Astrocyte (in vitro differentiated cells and primary cell): ENCODE data around the gene MFNG. TPM values are rescaled to one million over a fixed set of nuclear protein-coding genes. Genes with fewer than 3 reads are reported as not detected.
A peak's percentile ranks its signal among the peaks of the same experiment; 100 is the strongest.

Source experiments
- DNase-seq: peaks from one replicate; pipeline ENCODE4 v3.0.0-alpha.2; 2010; ENCODE audit warnings: low read depth
- FAIRE-seq: peaks from 2 replicates; lab custom pipeline; 2011; peaks lifted over from hg19 to GRCh38; lab: Jason Lieb, UNC
- H2AFZ ChIP-seq: 2 replicates; pipeline ENCODE4 v1.6.0; 2012; ENCODE audit warnings: low read depth, low read length, inconsistent platforms
- H3K27ac ChIP-seq: 2 replicates; pipeline ENCODE4 v1.5.1; 2011; ENCODE audit warnings: low read depth, low read length, inconsistent platforms
- H3K27me3 ChIP-seq: 2 replicates; pipeline ENCODE4 v1.6.0; 2011; ENCODE audit warnings: low read length, inconsistent platforms; ENCODE audit not compliant: insufficient read depth
- H3K36me3 ChIP-seq: 2 replicates; pipeline ENCODE4 v1.5.1; 2011; ENCODE audit warnings: low read length, inconsistent platforms; ENCODE audit not compliant: insufficient read depth
- H3K4me1 ChIP-seq: 2 replicates; pipeline ENCODE4 v1.5.1; 2011; ENCODE audit warnings: low read length, inconsistent platforms; ENCODE audit not compliant: insufficient read depth
- H3K4me2 ChIP-seq: 2 replicates; pipeline ENCODE4 v1.6.0; 2012; ENCODE audit warnings: low read length, inconsistent platforms
- H3K4me3 ChIP-seq: 2 replicates; pipeline ENCODE4 v1.5.1; 2011; ENCODE audit warnings: low read depth, mild to moderate bottlenecking, low read length, inconsistent platforms; ENCODE audit not compliant: insufficient read depth
- H3K79me2 ChIP-seq: 2 replicates; pipeline ENCODE4 v1.6.0; 2012; ENCODE audit warnings: mild to moderate bottlenecking, low read length, inconsistent platforms; ENCODE audit not compliant: insufficient read depth
- H3K9ac ChIP-seq: 2 replicates; pipeline ENCODE4 v1.6.0; 2012; ENCODE audit warnings: mild to moderate bottlenecking, low read length, inconsistent platforms
- H3K9me3 ChIP-seq: 2 replicates; pipeline ENCODE4 v1.5.1; 2012; ENCODE audit warnings: low read depth, mild to moderate bottlenecking, low read length, inconsistent platforms; ENCODE audit not compliant: insufficient read depth
- H4K20me1 ChIP-seq: 2 replicates; pipeline ENCODE4 v1.6.0; 2012; ENCODE audit warnings: low read length, inconsistent platforms; ENCODE audit not compliant: insufficient read depth
- H3K27ac Mint-ChIP-seq: one replicate; pipeline ENCODE4 v1.8.0; 2021; ENCODE audit warnings: mild to moderate bottlenecking, mixed read lengths; ENCODE audit not compliant: unreplicated experiment
- H3K27me3 Mint-ChIP-seq: one replicate; pipeline ENCODE4 v1.8.0; 2021; ENCODE audit warnings: low read depth, mixed read lengths; ENCODE audit not compliant: unreplicated experiment
- H3K36me3 Mint-ChIP-seq: one replicate; pipeline ENCODE4 v1.8.0; 2021; ENCODE audit warnings: low read depth, mixed read lengths; ENCODE audit not compliant: unreplicated experiment
- H3K4me1 Mint-ChIP-seq: one replicate; pipeline ENCODE4 v1.8.0; 2021; ENCODE audit warnings: low read depth, mixed read lengths; ENCODE audit not compliant: unreplicated experiment
- H3K4me3 Mint-ChIP-seq: one replicate; pipeline ENCODE4 v1.8.0; 2021; ENCODE audit warnings: mild to moderate bottlenecking, moderate library complexity, mixed read lengths; ENCODE audit not compliant: unreplicated experiment
- H3K9me3 Mint-ChIP-seq: one replicate; pipeline ENCODE4 v1.8.0; 2021; ENCODE audit warnings: mild to moderate bottlenecking, mixed read lengths; ENCODE audit not compliant: unreplicated experiment
- EZH2 ChIP-seq: IDR thresholded peaks from 2 replicates; pipeline ENCODE4 v1.6.1; 2012; ENCODE audit warnings: mild to moderate bottlenecking, low read length, inconsistent platforms; ENCODE audit not compliant: insufficient read depth
- total RNA-seq: library from RNA; stranded (reverse); gene quantifications from 2 replicates; pipeline ENCODE4 v1.2.1, GENCODE V29; 2021
- TF ChIP-seq, protein P1 (sequence below): IDR thresholded peaks from 2 replicates; pipeline ENCODE4 v1.5.1; 2011; ENCODE audit warnings: low read depth, mild to moderate bottlenecking, inconsistent platforms, low read length, moderate library complexity; ENCODE audit not compliant: insufficient read depth

The MFNG gene
- total RNA-seq, 1 donor from 2014 or later: 1.4 TPM

DNA sequence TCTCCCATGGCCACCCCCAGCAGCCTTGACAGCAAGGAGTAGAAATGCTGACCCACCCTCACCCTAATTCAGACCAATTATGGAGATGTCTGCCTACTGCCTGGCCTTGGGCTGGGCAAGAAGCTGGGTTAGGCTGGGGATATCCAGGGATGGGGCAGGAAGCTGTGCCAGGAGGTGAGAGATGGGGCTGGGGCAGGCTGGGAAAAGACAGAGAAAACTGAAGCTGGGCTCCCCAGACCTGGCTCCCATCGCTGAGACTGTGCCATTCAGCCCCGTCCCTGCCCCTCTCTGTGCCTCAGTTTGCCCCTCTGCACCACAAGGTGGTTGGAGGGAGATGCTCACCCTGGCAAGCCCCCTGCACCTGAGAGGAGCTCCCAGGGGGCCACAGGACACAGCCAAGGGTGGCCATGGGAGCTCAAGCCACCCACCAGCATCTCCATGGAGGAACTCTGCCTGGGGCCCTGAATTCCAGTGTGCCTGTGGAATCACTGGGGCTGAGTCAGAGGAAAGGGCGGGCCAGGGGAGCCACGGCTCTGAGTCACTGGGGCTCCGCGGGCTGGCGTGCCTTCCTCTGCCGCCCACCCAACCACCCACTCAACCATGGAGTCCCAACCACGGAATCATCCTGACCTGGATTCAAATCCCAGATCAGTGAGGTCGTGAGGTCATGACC, 39.0 kb upstream of the MFNG start:
- Histone ChIP-seq H2AFZ (peak overlapping the region; percentile 30), H3K4me1 (peaks cover 24% of the 10 kb centered on the region), H3K4me2 (peak overlapping the region; percentile 67), H3K27ac (peak overlapping the region; percentile 84), H4K20me1 (no peaks in the 10 kb centered on the region), H3K27me3 (no peaks in the 10 kb centered on the region), H3K36me3 (no peaks in the 10 kb centered on the region), H3K4me3 (no peak overlapping the region), H3K9ac (peak overlapping the region; percentile 27), H3K79me2 (no peaks in the 10 kb centered on the region), H3K9me3 (no peaks in the 10 kb centered on the region)
- DNase-seq (peak; percentile 76), FAIRE-seq (peak; percentile 81)
- Mint-ChIP-seq H3K36me3 (peaks cover 2% of the 10 kb centered on the region), H3K4me3 (no peak overlapping the region), H3K9me3 (no peaks in the 10 kb centered on the region), H3K27me3 (peaks cover 5% of the 10 kb centered on the region), H3K27ac (peak overlapping the region; percentile 47), H3K4me1 (peaks cover 29% of the 10 kb centered on the region)
- TF ChIP-seq EZH2: no peak
- TF ChIP-seq, protein P1, sequence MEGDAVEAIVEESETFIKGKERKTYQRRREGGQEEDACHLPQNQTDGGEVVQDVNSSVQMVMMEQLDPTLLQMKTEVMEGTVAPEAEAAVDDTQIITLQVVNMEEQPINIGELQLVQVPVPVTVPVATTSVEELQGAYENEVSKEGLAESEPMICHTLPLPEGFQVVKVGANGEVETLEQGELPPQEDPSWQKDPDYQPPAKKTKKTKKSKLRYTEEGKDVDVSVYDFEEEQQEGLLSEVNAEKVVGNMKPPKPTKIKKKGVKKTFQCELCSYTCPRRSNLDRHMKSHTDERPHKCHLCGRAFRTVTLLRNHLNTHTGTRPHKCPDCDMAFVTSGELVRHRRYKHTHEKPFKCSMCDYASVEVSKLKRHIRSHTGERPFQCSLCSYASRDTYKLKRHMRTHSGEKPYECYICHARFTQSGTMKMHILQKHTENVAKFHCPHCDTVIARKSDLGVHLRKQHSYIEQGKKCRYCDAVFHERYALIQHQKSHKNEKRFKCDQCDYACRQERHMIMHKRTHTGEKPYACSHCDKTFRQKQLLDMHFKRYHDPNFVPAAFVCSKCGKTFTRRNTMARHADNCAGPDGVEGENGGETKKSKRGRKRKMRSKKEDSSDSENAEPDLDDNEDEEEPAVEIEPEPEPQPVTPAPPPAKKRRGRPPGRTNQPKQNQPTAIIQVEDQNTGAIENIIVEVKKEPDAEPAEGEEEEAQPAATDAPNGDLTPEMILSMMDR: no peak

DNA sequence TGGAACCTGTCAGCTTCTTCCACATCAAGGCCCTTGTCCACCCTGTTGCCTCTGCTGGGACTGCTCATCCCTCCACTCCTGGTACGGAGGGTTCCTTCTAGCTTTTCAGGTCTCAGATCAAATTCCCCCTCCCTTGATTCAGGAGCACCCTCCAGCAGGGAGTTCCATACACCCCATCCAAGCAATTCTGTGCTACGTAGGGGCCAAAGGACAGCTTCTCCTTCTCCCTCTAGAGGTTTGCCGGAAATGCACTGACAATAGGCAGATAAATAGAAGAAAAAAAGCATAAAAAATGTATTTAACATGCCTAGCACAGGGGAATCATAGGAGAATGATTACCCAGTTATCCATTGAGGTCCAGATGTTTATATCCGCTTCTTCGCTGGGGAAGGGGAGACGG, 36.3 kb upstream of the MFNG start:
- no peaks in the 10 kb centered on the region for H3K36me3 ChIP-seq
- DNase-seq (no peak), FAIRE-seq (no peak)
- no peak overlapping the region for H3K4me2 ChIP-seq
- H3K4me1 Mint-ChIP-seq: peaks cover 29% of the 10 kb centered on the region
- peak overlapping the region; percentile 14 for H3K27ac Mint-ChIP-seq
- peaks cover 5% of the 10 kb centered on the region for H4K20me1 ChIP-seq
- peak overlapping the region; percentile 34 for H3K4me3 Mint-ChIP-seq
- TF ChIP-seq EZH2: no peak
- TF ChIP-seq, protein P1: no peak
- no peak overlapping the region for H3K4me3 ChIP-seq
- H3K27me3 ChIP-seq: no peaks in the 10 kb centered on the region
- H3K79me2 ChIP-seq: peaks cover 17% of the 10 kb centered on the region
- no peaks in the 10 kb centered on the region for H3K36me3 Mint-ChIP-seq
- no peak overlapping the region for H3K9ac ChIP-seq
- no peaks in the 10 kb centered on the region for H3K9me3 Mint-ChIP-seq
- no peak overlapping the region for H3K27ac ChIP-seq
- peaks cover 3% of the 10 kb centered on the region for H3K27me3 Mint-ChIP-seq
- no peak overlapping the region for H2AFZ ChIP-seq
- peaks cover 37% of the 10 kb centered on the region for H3K4me1 ChIP-seq
- no peaks in the 10 kb centered on the region for H3K9me3 ChIP-seq

DNA sequence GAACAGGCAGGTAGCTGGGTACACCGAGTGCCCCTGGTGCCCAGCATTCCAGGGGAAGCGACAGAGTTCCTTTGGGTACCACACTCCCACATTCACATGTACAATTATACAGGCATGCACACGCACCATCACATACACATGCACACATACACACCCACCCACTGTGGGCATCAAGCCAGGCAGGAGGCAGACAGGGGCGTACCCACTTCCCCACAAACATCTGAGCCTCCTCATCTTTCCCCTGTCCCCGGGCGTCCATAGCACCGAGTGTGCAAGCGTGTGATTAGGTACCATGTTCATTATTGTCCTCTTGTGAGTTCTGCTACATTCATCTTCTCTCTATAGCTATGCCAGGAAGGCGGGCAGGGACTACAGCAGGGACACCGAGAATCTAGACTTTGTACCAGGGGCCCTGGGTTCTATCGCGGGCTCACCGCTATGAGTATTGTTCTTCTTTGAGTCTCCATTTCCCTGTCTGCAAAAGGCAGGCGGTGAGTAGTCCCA, 35.1 kb upstream of the MFNG start:
- FAIRE-seq: no peak
- Mint-ChIP-seq H3K9me3 (peaks cover 2% of the 10 kb centered on the region), H3K27me3 (peaks cover 3% of the 10 kb centered on the region), H3K36me3 (peaks cover 2% of the 10 kb centered on the region), H3K4me3 (no peak overlapping the region), H3K4me1 (peaks cover 29% of the 10 kb centered on the region), H3K27ac (no peak overlapping the region)
- Histone ChIP-seq H3K27ac (no peak overlapping the region), H3K9me3 (no peaks in the 10 kb centered on the region), H3K4me2 (no peak overlapping the region), H4K20me1 (peaks cover 5% of the 10 kb centered on the region), H3K4me1 (peaks cover 30% of the 10 kb centered on the region), H2AFZ (no peak overlapping the region), H3K27me3 (no peaks in the 10 kb centered on the region), H3K36me3 (no peaks in the 10 kb centered on the region), H3K9ac (no peak overlapping the region), H3K4me3 (no peak overlapping the region), H3K79me2 (peaks cover 26% of the 10 kb centered on the region)
- no peak for TF ChIP-seq EZH2
- TF ChIP-seq, protein P1: no peak
- DNase-seq: no peak
